ENCODE results near the gene RGS2.

The RGS2 gene

DNA sequence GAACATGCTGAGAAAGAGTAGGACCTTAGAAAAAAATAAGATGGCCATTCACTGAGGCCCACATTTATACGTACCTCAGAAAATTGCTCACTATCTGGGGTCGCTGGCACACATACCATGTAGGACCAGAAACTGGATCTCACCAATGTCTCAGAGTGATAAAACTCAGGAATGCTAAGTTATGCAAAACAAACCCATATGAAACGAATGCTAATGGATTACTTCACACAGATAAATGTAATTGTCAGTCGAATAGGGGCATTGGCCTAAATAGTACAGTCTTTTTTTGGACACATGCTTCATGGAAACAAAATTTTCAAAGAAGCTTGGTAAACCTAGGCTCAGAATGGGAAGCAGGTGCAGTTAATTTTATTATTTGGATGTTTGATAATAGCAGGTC lies 32.6 kb upstream of the RGS2 start:
- WGBS, 2 donors (ENCODE audit: extremely low coverage in 2 of 2, insufficient read length in 2 of 2, insufficient replicate concordance in 1 of 2) = no CpG with 5 or more reads among the region's 4 CpGs

DNA sequence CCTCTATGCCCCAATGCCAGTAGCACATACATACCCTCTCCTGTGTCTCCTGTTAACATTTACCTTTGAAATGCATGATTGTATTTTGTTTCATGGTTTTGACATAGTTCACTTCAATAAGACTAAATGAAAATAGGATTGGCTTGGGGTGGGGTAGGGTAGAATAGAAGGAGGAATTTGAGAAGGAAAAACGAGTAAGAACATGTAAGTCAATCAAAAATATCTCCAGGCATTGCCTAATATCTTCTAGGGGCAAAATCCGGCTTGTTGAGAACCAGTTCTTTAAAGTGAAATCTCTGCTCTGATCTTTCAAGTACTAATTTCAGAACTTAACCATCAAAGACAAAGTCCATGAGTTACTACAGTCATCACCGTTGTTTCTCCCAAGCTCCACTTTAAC lies 31.8 kb upstream of the RGS2 start:
- no peak overlapping the region for H3K9ac ChIP-seq (ENCODE audit: low read depth, low read length, poor library complexity)
- no peak overlapping the region for H3K18ac ChIP-seq (ENCODE audit: low read length)
- H3K4me2 ChIP-seq (ENCODE audit: insufficient read depth, low read length, poor library complexity, severe bottlenecking) = no peak overlapping the region
- no peaks in the 10 kb centered on the region for H3K9me3 ChIP-seq (replicated peaks in 1 of 2; ENCODE audit: control insufficient read depth in 2 of 2, insufficient read depth in 1 of 2, low read depth in 1 of 2, low read length in 2 of 2)
- H3K4me1 ChIP-seq (ENCODE audit: control insufficient read depth in 2 of 2, insufficient read depth in 1 of 2, low read depth in 1 of 2, low read length in 2 of 2) = no peaks in the 10 kb centered on the region
- no peaks in the 10 kb centered on the region for H3K36me3 ChIP-seq (replicated peaks in 1 of 2; ENCODE audit: control insufficient read depth in 2 of 2, insufficient read depth in 2 of 2, low read length in 2 of 2)
- H3K27ac ChIP-seq (replicated peaks; ENCODE audit: low read length) = no peak overlapping the region
- H3K14ac ChIP-seq (ENCODE audit: low read length) = no peak overlapping the region
- H2BK12ac ChIP-seq (ENCODE audit: low read length) = no peak overlapping the region
- H4K91ac ChIP-seq (ENCODE audit: low read depth, low read length, poor library complexity) = no peak overlapping the region
- H4K8ac ChIP-seq (ENCODE audit: low read depth, low read length) = no peak overlapping the region
- H2AK5ac ChIP-seq (ENCODE audit: low read depth, low read length) = no peak overlapping the region
- H2BK5ac ChIP-seq (ENCODE audit: low read length) = no peak overlapping the region
- no peak overlapping the region for H2AFZ ChIP-seq (ENCODE audit: low read length)
- H3K23ac ChIP-seq (ENCODE audit: low read depth, low read length, poor library complexity) = no peak overlapping the region
- H3K79me1 ChIP-seq (ENCODE audit: low read depth, low read length) = no peaks in the 10 kb centered on the region
- no peak overlapping the region for H3K4ac ChIP-seq (ENCODE audit: low read length)
- H2BK120ac ChIP-seq (ENCODE audit: low read depth, low read length) = no peak overlapping the region
- DNase-seq (ENCODE audit: low spot score) = no peak
- H3K27me3 ChIP-seq (ENCODE audit: control insufficient read depth in 3 of 3, insufficient read depth in 3 of 3, low read depth in 1 of 3, low read length in 3 of 3) = no peaks in the 10 kb centered on the region
- no peak overlapping the region for H3K4me3 ChIP-seq (ENCODE audit: low read length in 2 of 2)
- 100% methylated on average over 1 of the region's 3 CpGs; no CpG with 5 or more reads in 1 of the 2 donors for WGBS, 2 donors (ENCODE audit: extremely low coverage in 2 of 2, insufficient read length in 2 of 2, insufficient replicate concordance in 1 of 2)
- no peak overlapping the region for H2BK15ac ChIP-seq (ENCODE audit: low read length)

More for the DNA sequence above, 32.6 kb upstream of the RGS2 start:
- no peak overlapping the region for H3K18ac ChIP-seq (ENCODE audit: low read length)
- no peak overlapping the region for H4K8ac ChIP-seq (ENCODE audit: low read depth, low read length)
- DNase-seq (ENCODE audit: low spot score) = no peak
- no peak overlapping the region for H3K27ac ChIP-seq (replicated peaks; ENCODE audit: low read length)
- H3K4ac ChIP-seq (ENCODE audit: low read length) = no peak overlapping the region
- no peak overlapping the region for H3K4me3 ChIP-seq (ENCODE audit: low read length in 2 of 2)
- no peaks in the 10 kb centered on the region for H3K79me1 ChIP-seq (ENCODE audit: low read depth, low read length)
- no peak overlapping the region for H3K9ac ChIP-seq (ENCODE audit: low read depth, low read length, poor library complexity)
- H3K27me3 ChIP-seq (ENCODE audit: control insufficient read depth in 3 of 3, insufficient read depth in 3 of 3, low read depth in 1 of 3, low read length in 3 of 3) = no peaks in the 10 kb centered on the region
- H3K36me3 ChIP-seq (replicated peaks in 1 of 2; ENCODE audit: control insufficient read depth in 2 of 2, insufficient read depth in 2 of 2, low read length in 2 of 2) = no peaks in the 10 kb centered on the region
- H3K23ac ChIP-seq (ENCODE audit: low read depth, low read length, poor library complexity) = no peak overlapping the region
- no peak overlapping the region for H3K14ac ChIP-seq (ENCODE audit: low read length)
- no peak overlapping the region for H2BK15ac ChIP-seq (ENCODE audit: low read length)
- no peaks in the 10 kb centered on the region for H3K4me1 ChIP-seq (ENCODE audit: control insufficient read depth in 2 of 2, insufficient read depth in 1 of 2, low read depth in 1 of 2, low read length in 2 of 2)
- H2AFZ ChIP-seq (ENCODE audit: low read length) = no peak overlapping the region
- no peaks in the 10 kb centered on the region for H3K9me3 ChIP-seq (replicated peaks in 1 of 2; ENCODE audit: control insufficient read depth in 2 of 2, insufficient read depth in 1 of 2, low read depth in 1 of 2, low read length in 2 of 2)
- H2BK120ac ChIP-seq (ENCODE audit: low read depth, low read length) = no peak overlapping the region
- no peak overlapping the region for H2BK12ac ChIP-seq (ENCODE audit: low read length)
- no peak overlapping the region for H2AK5ac ChIP-seq (ENCODE audit: low read depth, low read length)
- H4K91ac ChIP-seq (ENCODE audit: low read depth, low read length, poor library complexity) = no peak overlapping the region
- H3K4me2 ChIP-seq (ENCODE audit: insufficient read depth, low read length, poor library complexity, severe bottlenecking) = no peak overlapping the region
- H2BK5ac ChIP-seq (ENCODE audit: low read length) = no peak overlapping the region

DNA sequence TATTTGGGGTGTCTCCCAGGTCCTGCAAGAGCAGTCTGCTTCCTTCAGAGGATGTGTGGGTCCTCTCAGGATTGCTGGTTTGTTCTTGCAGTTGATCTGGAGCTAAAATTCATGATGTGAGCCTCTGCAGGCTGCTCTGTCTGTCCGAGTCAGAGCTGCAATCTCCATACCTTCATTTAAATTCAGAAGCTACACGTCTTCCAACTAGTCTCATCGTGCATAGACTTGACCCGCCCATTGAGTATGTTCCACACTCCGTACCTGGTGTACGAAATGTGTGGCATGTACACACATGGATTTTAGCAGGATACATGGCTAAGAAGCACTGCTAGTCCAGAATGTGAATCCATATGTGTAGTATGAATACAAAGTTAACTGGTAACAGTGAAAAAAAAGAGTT lies 25.0 kb upstream of the RGS2 start:
- Histone ChIP-seq H3K27me3 (ENCODE audit: control insufficient read depth in 3 of 3, insufficient read depth in 3 of 3, low read depth in 1 of 3, low read length in 3 of 3) (no peaks in the 10 kb centered on the region), H3K14ac (ENCODE audit: low read length) (no peak overlapping the region), H3K18ac (ENCODE audit: low read length) (no peak overlapping the region), H3K23ac (ENCODE audit: low read depth, low read length, poor library complexity) (no peak overlapping the region), H3K4ac (ENCODE audit: low read length) (no peak overlapping the region), H3K27ac (replicated peaks; ENCODE audit: low read length) (no peak overlapping the region), H3K4me1 (ENCODE audit: control insufficient read depth in 2 of 2, insufficient read depth in 1 of 2, low read depth in 1 of 2, low read length in 2 of 2) (peaks cover 0 to 2% of the 10 kb centered on the region in 2 donors), H2AK5ac (ENCODE audit: low read depth, low read length) (no peak overlapping the region), H3K4me2 (ENCODE audit: insufficient read depth, low read length, poor library complexity, severe bottlenecking) (no peak overlapping the region), H4K91ac (ENCODE audit: low read depth, low read length, poor library complexity) (no peak overlapping the region), H2BK15ac (ENCODE audit: low read length) (no peak overlapping the region), H3K9ac (ENCODE audit: low read depth, low read length, poor library complexity) (no peak overlapping the region), H3K9me3 (replicated peaks in 1 of 2; ENCODE audit: control insufficient read depth in 2 of 2, insufficient read depth in 1 of 2, low read depth in 1 of 2, low read length in 2 of 2) (no peaks in the 10 kb centered on the region), H3K36me3 (replicated peaks in 1 of 2; ENCODE audit: control insufficient read depth in 2 of 2, insufficient read depth in 2 of 2, low read length in 2 of 2) (no peaks in the 10 kb centered on the region), H2BK12ac (ENCODE audit: low read length) (no peak overlapping the region), H3K4me3 (ENCODE audit: low read length in 2 of 2) (no peak overlapping the region), H2AFZ (ENCODE audit: low read length) (no peak overlapping the region), H2BK120ac (ENCODE audit: low read depth, low read length) (no peak overlapping the region), H2BK5ac (ENCODE audit: low read length) (no peak overlapping the region), H4K8ac (ENCODE audit: low read depth, low read length) (no peak overlapping the region), H3K79me1 (ENCODE audit: low read depth, low read length) (no peaks in the 10 kb centered on the region)
- WGBS, 2 donors (ENCODE audit: extremely low coverage in 2 of 2, insufficient read length in 2 of 2, insufficient replicate concordance in 1 of 2) = no CpG with 5 or more reads among the region's 6 CpGs
- no peak for DNase-seq (ENCODE audit: low spot score)

DNA sequence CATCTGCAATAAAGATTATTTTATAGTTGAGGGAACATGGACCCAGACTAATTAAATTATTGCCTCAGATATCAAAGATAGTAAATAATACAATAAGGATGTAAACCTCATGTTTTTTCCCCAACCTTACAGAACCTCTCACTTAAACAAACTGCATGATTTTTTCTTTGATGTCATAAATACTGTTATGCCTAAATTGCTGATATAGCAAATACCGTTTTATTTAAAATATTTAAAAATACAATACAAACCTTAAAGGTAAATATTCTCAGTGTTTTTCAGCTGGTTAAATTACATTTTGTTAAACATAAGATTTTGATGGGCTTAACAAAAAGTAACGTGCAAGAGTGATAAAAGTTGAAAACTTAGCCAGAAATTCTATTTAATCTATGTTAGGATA lies 24.4 kb upstream of the RGS2 start:
- Histone ChIP-seq H3K27ac (replicated peaks; ENCODE audit: low read length) (no peak overlapping the region), H3K36me3 (replicated peaks in 1 of 2; ENCODE audit: control insufficient read depth in 2 of 2, insufficient read depth in 2 of 2, low read length in 2 of 2) (no peaks in the 10 kb centered on the region), H3K14ac (ENCODE audit: low read length) (no peak overlapping the region), H3K4me3 (ENCODE audit: low read length in 2 of 2) (no peak overlapping the region), H4K8ac (ENCODE audit: low read depth, low read length) (no peak overlapping the region), H4K91ac (ENCODE audit: low read depth, low read length, poor library complexity) (no peak overlapping the region), H3K27me3 (ENCODE audit: control insufficient read depth in 3 of 3, insufficient read depth in 3 of 3, low read depth in 1 of 3, low read length in 3 of 3) (no peaks in the 10 kb centered on the region), H2AFZ (ENCODE audit: low read length) (no peak overlapping the region), H2BK12ac (ENCODE audit: low read length) (no peak overlapping the region), H3K4me1 (ENCODE audit: control insufficient read depth in 2 of 2, insufficient read depth in 1 of 2, low read depth in 1 of 2, low read length in 2 of 2) (peaks cover 0 to 2% of the 10 kb centered on the region in 2 donors), H2BK120ac (ENCODE audit: low read depth, low read length) (no peak overlapping the region), H3K9me3 (replicated peaks in 1 of 2; ENCODE audit: control insufficient read depth in 2 of 2, insufficient read depth in 1 of 2, low read depth in 1 of 2, low read length in 2 of 2) (no peaks in the 10 kb centered on the region), H3K4ac (ENCODE audit: low read length) (no peak overlapping the region), H3K23ac (ENCODE audit: low read depth, low read length, poor library complexity) (no peak overlapping the region), H2BK5ac (ENCODE audit: low read length) (no peak overlapping the region), H2BK15ac (ENCODE audit: low read length) (no peak overlapping the region), H3K79me1 (ENCODE audit: low read depth, low read length) (no peaks in the 10 kb centered on the region), H3K18ac (ENCODE audit: low read length) (no peak overlapping the region), H2AK5ac (ENCODE audit: low read depth, low read length) (no peak overlapping the region), H3K4me2 (ENCODE audit: insufficient read depth, low read length, poor library complexity, severe bottlenecking) (no peak overlapping the region), H3K9ac (ENCODE audit: low read depth, low read length, poor library complexity) (no peak overlapping the region)
- DNase-seq (ENCODE audit: low spot score) = no peak
- no CpG with 5 or more reads among the region's 2 CpGs for WGBS, 2 donors (ENCODE audit: extremely low coverage in 2 of 2, insufficient read length in 2 of 2, insufficient replicate concordance in 1 of 2)

All from neuronal stem cell (in vitro differentiated cells).